ENCODE measurements around the gene PACRGL.

GRCh38 chr4:20679951-20680350 is 20.3 kb upstream of the PACRGL start:
- TF ChIP-seq CTCF (IDR thresholded peaks at IDR 0.05), result no peak
- TF ChIP-seq POLR2A (IDR thresholded peaks at IDR 0.05), result no peak
